Fibroblast of skin of back (primary cell): Measurements from ENCODE around the gene C5.
A peak's percentile ranks its signal among the peaks of the same experiment; 100 is the strongest.

Experiments
- DNase-seq: peaks from one replicate; pipeline ENCODE4 v3.0.0-alpha.2; 2013

The C5 gene

DNA sequence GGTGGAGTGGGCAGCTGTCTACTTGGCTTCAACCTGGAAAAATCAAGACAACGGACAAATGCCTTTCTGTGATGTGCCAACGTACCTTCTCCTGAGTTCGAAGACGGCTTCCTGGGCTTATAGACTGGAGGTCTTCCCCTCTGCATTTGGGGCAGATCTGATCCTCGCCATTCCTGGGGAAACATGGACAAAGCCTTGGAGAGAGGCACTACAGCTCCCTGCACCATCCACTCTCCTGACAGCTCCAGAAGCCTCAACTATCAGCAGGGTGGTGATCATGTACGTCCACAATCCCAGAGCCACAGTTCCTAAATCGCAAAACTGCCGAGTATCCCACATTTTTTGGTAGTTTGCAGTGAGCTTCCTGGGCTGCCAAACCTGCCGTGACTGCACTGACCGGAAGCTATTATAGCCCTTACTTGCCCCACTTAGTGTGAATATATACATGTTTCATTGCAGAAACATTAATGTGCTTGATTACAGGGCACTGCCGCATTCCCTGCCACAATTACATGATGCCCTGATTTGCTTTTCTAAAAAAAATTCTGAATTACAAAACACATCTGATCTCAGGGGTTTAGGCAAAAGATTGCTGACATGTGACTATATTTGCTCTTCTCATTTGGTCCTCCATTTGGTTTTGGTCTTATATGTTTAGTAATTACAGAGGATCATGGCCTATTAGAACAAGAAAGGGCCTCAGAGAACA is 126.3 kb downstream of the C5 start:
- DNase-seq, result no peak

DNA sequence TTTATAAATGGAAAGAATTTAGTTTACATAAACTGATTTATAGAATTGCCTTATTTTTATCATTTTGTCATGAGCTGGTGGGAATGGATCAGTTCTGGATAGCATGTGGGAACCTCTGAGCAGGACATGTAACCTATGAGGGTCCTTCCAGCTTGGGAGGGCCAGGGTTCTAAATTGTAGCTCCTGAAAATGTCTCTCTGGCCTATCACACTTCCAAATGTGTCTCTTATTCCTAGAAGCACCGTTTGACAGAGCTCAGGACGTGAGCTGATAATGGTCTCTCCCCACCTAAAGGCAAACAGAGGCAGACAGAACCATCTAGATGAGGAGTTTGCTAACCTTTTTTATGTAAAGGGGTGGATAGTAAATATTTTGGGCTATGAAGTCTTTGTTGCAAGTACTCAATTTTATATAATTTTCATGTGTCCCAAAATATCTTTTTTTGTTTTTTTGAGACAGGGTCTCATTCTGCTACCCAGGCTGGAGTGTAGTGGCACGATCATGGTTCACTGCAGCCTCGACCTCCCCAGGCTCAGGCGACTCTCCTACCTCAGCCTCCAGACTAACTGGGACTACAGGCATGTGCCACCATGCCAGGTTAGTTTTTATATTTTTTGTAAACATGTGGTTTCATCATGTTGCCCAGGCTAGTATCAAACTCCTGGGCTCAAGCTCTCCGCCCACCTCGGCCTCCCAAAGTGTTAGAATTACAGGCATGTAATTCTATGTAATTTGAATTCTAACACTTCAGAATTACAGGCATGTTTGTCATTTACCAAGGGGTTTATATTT is 127.5 kb downstream of the C5 start:
- no peak for DNase-seq

- DNase-seq, result no peak
These were observed 128.4 kb downstream of the C5 start for GRCh38 chr9:120921661-120922181.

DNA sequence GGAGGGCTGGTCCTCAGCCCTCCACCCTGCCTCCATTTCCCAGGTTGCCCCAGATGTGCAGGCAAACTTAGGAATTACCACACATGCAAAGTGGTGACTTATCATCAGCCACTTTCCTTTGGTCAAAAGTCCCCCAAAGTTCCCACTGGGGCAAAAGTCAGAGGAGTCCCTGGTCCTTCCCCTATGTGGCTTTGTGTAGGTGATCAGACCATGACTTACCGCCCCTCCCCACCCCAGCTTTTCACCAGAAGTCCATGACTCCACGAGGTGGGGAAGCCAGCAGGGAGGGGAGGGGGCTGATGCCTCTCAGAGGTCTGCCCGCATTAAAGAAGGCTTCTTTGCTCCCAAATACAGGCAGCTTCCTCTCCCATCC is 129.3 kb downstream of the C5 start:
- no peak for DNase-seq

GRCh38 chr9:120919843-120920805 is 130.0 kb downstream of the C5 start:
- no peak for DNase-seq

- DNase-seq, result peak; percentile 47
These were observed 130.9 kb downstream of the C5 start for GRCh38 chr9:120918931-120919842.

- no peak for DNase-seq
These were observed 131.9 kb downstream of the C5 start for GRCh38 chr9:120917929-120918762.

DNA sequence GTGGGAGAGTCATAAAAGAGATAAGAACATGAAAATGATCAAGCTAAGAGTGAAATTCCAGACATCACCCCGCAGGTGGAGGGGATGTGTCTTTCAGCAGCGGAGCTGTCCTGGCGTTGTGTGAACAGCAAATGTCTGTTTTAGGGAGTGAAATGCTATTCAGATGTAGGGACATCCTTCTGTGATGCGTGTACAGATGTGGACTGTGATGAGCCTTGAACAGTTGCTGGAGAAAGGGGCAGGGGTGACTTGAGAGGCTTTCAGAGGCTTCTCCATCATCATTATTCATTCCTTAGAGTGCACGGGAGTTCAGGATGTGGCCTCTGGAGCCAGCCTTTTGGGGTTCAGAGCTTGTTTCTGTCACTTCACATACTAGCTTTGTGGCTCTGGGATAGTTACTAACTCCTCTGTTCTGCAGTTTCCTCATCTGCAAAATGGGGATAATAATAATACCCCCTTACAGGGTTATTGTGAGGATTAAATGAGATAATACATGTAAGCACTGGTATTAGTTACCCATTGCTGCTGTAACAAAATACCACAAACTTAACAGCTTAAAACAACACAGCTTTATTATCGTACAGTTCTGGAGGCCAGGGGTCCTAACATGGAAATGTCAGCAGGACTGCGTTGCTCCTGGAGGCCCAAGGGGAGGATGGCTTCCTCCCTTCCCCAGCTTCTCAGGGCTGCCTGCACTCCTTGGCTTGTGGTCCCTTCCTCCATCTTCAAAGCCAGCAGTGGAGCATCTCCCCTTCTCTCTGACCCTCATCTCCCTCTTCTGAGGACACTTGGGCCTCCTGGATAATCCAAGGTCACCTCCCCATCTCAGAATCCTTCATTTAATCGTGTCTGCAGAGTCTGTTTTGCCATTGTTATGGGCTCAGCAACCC is 132.8 kb downstream of the C5 start:
- DNase-seq, result no peak

DNA sequence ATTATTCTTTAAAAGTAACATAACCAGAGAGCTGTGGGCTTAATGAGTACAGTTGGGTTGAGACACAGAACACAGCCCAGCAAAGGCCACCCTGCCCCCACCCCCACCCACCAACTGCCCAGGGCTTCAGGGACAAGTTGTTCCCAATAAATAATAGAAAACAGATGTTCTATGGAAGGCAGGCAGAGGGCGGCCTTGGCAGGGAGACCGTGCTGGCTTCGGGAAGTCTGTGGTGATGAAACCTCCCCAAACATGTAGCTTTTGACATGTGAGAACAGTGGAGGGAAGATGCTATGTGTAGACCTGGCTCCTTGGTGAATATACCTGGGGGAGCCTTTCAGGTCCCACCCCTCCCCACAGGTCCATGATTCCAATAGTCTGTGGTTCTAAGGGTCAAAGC is 133.5 kb downstream of the C5 start:
- peak; percentile 57 for DNase-seq

GRCh38 chr9:120915854-120916470 is 134.1 kb downstream of the C5 start:
- DNase-seq, result no peak

DNA sequence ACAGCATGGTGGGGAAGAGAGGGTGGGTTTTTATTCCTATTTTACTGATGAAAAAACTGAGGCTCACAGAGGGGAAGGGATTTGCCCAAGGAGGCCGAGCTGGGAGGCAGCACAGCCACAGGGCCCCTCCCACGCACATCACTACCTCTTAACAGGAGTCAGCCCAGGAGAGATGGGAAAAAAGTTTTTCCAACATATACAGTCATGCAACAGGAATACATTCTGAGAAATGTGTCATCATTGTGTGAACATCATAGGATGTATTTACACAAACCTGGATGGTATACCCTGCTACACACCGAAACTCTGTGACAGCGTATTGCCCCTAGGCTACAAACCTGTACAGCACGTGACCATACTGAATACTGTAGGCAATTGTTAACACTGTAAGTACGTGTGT is 135.1 kb downstream of the C5 start:
- peak; percentile 36 for DNase-seq

DNA sequence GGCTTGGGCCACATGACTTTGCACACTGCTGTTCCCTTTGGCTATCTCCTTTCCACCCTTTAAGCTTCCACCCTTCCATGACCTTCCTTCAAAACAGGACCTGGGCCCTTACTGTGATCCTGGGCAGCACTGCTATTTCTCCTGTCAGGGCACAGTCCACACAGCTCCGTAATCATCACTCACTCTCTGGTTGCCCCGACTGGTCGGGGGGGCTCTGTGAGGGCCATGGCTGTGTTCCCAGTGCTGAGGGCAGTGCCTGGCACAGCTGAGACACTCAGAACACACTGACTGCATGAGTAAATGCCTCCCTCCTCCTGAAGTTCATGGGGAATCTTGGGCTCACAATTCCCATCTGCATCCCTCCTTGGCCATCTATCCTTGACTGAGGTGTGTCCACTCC is 135.7 kb downstream of the C5 start:
- DNase-seq, result no peak

GRCh38 chr9:120913647-120914264 is 136.3 kb downstream of the C5 start:
- no peak for DNase-seq

GRCh38 chr9:120912958-120913646 is 137.0 kb downstream of the C5 start:
- DNase-seq, result no peak

GRCh38 chr9:120911295-120911837 is 138.7 kb downstream of the C5 start:
- no peak for DNase-seq

DNA sequence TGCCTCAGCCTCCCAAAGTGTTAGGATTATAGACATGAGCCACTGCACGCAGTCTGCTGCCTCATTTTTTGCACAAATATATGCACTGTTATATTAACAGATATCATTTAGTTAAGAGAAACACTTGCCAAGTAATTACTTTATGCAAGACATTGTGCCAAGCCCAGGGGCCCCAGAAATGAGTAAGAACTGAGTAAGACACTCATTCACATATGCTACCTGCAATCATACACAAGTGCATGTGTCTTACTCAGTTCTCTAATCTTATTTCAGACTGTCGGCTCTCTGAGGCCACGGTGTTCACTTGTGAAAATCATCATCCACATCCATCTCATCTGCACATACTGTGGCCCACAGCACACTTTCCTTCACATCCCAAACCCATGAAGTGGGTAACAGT is 139.4 kb downstream of the C5 start:
- no peak for DNase-seq

DNA sequence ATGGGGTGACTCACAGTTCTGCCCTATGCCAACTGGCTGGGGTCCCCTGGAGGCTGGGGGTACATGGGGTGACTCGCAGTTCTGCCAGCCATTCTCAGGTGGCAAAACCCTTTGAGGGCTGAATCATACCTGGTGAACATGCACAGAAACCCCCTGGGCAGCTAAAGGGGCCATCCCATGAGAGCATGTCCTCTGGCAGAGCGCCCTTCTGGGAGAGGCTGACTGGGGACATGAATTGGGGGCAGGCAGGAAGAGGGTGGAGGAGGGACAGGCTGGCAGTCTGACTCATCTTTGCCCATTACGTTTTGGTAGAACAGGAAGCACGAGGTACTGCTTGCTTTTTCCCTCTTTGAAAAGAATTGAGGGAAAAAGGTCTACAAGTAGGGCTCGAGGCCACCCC is 140.2 kb downstream of the C5 start:
- DNase-seq, result no peak
